Thyroid gland (tissue), 4 donors: ENCODE data around the gene GLP1R.

ENCODE experiments used
- POLR2A ChIP-seq, 2 donors: fragments of 450-650 bp; IDR thresholded peaks; one replicate each; pipeline ENCODE4 v1.6.1; 2017; ENCODE audit warnings: antibody characterized with exemption in 2 of 2, mild to moderate bottlenecking in 2 of 2, moderate library complexity in 1 of 2
- TF ChIP-seq, protein P1 (sequence below), 6 experiments: fragments of 200-600 bp in 3 of 6; fragments of 450-650 bp in 3 of 6; sonication (generic) in 3 of 6; IDR thresholded peaks; one replicate each; pipeline ENCODE4 v1.5.1; 2016 to 2019; ENCODE audit warnings: antibody characterized with exemption in 6 of 6, mild to moderate bottlenecking in 2 of 6, inconsistent platforms in 1 of 6, moderate library complexity in 1 of 6

DNA sequence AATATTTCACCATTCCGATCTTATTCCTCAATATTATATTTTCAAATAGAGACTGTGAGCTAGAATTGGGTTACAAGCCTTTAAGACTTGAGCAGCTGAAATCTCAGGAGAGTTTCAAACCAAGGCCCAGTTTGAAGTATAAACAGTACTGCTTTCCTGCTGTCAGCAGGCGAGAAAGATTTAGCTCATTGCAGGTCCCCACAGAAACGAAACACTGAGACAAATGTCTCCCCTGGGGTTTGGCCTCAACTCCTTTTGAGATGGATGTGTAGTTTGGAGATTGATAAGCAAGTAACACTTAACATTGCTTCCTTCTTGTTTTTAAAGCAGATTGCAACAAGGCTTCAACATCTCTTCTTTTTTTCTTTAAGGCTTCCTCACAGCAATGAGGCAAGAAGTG lies 22.4 kb upstream of the GLP1R start:
- TF ChIP-seq, protein P1, sequence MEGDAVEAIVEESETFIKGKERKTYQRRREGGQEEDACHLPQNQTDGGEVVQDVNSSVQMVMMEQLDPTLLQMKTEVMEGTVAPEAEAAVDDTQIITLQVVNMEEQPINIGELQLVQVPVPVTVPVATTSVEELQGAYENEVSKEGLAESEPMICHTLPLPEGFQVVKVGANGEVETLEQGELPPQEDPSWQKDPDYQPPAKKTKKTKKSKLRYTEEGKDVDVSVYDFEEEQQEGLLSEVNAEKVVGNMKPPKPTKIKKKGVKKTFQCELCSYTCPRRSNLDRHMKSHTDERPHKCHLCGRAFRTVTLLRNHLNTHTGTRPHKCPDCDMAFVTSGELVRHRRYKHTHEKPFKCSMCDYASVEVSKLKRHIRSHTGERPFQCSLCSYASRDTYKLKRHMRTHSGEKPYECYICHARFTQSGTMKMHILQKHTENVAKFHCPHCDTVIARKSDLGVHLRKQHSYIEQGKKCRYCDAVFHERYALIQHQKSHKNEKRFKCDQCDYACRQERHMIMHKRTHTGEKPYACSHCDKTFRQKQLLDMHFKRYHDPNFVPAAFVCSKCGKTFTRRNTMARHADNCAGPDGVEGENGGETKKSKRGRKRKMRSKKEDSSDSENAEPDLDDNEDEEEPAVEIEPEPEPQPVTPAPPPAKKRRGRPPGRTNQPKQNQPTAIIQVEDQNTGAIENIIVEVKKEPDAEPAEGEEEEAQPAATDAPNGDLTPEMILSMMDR (IDR thresholded peaks at IDR 0.05), result no peak
- no peak for TF ChIP-seq POLR2A (IDR thresholded peaks at IDR 0.05)
